ENCODE data around the gene KCNJ18.
"Not testable (repeated sequence)": the region's sequence is repeated elsewhere in the genome, so short reads cannot be mapped to it uniquely, and the experiment has no call there.

The KCNJ18 gene

DNA sequence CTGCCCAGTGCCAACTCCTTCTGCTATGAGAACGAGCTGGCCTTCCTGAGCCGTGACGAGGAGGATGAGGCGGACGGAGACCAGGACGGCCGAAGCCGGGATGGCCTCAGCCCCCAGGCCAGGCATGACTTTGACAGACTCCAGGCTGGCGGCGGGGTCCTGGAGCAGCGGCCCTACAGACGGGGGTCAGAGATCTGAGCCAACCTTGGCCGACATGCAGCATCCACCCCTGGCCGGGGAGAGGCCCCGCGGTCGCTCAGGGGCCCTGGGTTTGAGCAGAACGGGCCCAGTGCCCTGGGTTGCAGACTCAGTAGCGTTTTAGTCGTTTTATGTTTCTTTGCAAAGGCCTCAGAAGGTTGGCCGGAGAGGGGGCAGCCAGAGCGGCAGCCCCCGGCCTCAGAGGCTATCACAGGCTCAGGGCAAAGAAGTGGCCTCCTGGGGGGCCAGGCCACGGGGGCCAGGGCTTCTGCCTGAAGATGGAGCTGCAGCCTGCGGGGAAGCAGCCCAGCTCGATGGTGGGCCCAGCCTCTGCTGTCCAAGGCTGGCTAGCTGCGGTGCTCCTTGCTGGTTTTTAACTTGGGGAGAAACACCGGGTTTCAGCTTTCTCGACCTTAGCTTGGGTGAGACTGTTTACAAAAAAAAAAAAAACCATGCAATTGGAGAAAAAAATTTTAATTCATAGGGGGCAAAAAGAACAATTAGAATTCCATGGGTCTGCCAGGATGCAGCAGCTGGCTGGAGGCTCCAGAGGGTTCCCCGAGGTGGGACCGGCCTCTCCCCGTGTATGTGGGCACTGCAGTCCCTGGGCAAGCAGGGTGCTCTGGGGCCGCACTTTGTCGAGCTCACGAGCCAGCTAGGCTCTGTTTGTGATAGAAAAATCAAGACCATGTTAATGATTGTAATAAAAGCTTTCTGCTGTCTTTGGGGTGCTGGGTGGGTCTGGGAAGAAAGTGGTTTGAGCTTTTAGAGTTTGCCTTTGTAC lies 11.9 kb downstream of the KCNJ18 start:
- not testable (repeated sequence) for DNase-seq (ENCODE audit: low spot score)

DNA sequence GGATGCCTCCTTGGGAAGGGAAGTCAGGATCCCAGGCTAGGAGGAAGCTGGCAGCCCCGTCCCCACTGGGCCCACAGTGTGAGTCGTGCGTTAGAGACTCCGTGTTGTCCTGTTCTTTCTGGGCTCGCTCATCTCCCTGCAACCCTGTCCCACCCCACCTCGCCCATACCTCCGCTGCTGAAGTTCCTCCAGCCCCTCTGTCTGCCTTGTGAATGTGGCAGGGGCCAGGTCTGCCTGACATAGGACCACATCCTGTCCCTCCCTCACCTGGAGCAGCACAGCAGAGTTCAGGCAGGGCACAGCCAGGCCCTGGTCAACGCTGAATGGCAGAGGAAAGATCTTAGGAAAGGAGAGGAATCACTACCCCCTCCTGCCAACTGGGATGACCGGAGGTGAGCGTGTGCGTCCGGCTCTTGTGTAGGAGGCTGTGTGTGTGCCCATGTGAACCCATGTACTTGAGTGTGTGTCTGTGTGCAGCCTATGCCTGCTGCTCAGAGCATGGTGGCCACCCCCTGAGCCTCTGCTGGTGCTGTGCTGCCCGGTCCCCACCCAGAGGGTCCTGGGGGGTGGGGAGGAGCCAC lies 12.8 kb downstream of the KCNJ18 start:
- DNase-seq (ENCODE audit: low spot score) = no peak

DNA sequence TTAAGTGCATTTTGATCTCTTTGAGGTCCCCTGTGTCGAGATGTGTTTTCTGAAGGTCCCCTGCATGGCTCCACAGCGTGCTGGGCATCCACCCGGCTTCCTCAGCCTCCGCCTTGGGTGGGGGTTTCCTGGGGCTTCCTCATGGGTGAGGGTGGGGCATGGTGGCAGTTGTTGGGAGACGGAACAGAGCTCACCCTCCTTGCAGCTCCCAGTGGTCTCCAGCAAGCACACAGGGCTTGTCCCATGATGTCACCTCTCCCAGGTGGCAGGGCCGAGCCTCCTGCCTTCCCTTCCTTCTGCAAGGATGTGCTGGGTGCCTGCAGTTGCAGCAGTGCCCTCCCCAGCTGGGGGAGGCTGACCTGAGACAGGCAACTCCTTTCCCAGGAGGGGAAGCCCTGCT lies 13.4 kb downstream of the KCNJ18 start:
- DNase-seq (ENCODE audit: low spot score) = not testable (repeated sequence)

DNA sequence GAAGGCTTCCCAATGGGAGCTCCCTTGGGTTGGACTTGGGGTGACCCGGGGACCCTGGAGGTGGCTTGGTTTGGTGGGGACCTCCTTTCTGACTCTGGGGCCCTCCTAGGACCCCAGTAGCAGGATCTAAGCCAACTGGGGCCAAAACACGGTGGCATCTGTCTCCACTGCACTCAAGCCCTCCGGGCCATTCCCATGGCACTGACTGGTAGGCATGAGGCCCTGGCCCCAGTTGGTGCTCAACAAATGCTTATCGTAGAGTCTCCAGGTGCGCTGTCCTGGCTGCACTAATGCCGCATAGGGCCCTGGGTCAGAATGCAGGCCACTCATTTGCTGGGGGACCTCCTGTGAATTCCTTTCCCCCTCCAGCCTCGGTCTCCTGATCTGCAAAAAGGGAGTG lies 14.2 kb downstream of the KCNJ18 start:
- DNase-seq (ENCODE audit: low spot score) = not testable (repeated sequence)

DNA sequence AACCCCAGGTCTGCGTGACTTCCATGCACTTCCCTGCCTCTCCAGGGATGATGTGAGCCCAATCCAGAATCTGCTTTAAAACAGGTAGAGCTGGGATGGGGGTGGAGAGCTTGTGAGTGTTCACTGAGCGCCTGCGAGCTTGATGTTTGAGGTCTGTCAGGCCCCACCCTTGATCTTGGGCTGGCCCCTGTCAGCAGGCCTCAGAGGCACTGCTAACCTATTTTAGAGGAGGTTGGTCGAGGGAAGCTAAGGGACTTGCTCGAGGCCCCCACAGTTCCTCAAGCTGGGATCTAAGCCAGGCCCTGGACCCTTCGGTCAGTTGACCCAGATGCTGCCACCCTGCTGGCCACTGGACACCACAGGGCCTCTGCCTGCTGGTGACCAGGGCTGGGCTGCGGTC lies 14.8 kb downstream of the KCNJ18 start:
- not testable (repeated sequence) for DNase-seq (ENCODE audit: low spot score)

DNA sequence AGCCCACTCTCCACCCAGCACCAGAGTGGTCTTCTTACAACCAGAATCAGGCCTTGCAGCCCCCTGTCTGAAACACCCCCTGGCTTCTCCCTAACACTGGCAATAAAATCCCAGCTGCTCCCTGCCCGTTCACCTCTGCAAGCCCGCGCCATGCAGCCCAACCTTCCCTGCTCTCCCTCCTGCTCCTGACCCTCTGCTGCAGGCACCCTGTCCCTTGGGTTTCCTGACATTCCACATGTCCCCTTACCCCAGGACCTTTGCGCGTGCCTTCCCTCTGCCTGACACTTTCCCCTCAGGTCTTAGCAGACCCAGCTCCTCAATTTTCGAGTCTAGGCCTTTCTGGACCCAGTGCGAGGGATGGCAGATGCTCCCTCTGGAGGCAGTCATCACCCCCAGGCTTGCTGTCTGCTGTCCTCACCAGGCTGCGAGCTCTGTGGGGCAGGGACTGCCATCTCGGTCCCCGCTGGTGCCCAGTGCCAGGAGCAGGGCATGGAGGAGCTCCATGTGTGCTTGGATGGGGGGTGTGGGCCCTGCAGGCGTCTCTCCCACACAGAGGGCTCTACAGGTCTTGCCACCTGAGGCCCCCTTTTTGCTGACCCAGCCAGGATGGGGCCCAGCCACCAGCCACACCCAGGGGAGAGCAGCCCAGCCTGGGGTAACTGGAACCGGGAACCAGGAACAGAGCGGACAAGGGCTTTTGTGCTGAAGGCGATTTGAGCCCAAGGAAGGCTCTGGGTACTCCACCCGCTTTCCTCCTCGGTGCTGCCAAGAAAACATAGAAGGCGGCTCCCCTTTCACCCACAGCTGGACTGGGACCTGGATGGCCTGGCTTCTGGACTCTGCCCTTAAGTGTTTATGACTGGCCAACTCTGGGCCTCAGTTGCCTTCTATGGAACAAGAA lies 15.6 kb downstream of the KCNJ18 start:
- not testable (repeated sequence) for DNase-seq (ENCODE audit: low spot score)

DNA sequence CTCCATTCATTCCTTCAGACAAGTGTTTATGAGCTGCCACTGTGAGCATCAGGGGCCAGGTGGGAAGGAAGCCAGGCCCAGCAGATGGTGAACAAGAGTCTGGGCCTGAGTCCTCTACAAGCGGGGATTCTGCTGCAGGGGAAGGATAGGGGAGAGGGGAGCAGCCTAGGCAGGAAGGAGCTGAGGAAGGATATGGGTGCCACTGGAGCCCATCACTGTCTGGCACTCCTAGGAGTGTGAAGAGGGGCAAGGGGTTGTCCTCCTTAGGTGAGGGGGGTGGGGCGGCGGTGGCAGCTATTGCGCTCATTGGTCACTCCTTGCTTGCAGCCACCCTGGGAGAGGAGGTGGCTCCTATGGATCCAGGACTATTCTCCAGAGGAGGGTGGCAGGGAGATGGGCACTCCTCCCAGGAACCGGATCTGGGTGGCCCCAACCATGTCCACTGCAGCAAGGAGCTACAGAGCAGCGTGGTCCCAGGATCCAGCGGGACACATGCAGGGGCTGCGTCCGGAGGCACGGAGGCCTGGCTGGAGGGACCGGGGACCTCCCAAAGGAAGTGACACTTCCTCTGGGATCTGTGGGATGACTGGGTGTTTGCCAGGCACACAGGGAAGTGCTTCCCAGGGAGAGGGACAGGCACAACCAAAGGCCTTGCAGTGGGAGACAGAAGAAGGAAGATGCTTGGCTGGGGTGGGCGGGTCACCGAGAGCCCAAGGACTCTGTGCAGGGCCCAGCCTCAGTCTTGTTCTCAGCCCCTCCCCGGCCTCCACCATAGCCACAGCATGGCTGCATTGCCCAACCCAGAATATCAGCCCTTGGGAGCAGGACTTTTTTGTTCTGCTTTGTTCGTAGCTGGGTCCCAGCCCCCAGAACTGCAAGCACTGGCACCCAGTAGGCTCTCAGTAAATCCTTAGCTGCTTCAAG lies 16.6 kb downstream of the KCNJ18 start:
- not testable (repeated sequence) for DNase-seq (ENCODE audit: low spot score)

DNA sequence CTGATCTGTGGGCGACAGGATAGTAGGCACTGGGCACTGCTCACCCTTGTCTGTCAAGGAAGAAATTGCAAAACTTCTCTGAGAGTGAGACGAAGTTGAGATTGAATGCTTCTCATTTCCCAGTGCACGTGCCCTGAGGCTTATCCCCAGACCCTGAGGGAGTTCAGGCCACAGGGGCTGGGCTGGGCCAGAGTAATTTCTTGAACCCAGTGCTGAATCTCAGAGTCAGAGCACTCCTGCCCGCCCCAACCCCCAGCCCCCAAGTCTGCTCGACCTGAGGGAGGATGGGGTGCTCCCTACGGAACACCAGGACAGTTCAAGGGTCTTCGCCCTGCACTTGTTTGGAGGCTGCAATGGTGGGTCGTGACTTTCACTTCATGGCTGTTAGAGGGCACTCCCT lies 17.7 kb downstream of the KCNJ18 start:
- DNase-seq (ENCODE audit: low spot score) = not testable (repeated sequence)

DNA sequence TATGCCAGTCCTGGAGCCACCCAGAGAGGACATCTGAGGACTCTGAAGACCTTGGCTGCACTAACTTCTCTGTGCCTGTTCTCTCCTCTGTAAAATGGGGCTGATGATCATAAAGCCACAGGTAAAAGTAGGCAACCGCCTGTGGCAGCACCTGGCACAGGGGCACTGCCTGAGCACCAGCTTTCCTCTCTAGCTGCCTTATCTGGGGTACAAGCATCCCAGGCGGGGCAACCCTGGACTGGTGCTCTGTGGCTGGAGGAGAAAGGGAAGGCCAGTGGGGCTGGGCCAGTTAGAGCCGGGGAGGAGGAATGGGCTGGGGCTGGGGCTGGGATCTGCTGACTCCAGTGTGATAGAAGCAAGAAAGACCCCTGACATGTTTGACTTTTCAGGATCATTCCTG lies 18.2 kb downstream of the KCNJ18 start:
- not testable (repeated sequence) for DNase-seq (ENCODE audit: low spot score)

DNA sequence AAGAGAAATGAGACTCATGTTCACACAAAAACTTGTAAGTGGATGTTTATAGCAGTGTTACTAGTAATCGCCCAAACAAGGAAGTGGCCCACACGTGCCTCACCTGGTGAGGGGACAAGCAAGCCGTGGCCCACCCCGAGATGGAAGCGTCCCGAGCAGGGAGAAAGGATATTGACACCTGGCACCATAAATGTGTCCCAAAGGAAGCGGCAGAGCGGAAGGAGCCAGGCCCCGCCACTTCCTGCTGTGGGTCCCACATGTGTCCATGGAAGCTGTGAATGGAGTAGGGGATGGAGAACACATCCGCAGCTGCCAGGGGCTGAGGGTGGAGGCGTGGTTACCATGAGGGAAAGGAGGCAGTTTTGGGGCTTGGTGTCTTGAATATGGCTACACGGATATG lies 18.9 kb downstream of the KCNJ18 start:
- no peak for DNase-seq (ENCODE audit: low spot score)

DNA sequence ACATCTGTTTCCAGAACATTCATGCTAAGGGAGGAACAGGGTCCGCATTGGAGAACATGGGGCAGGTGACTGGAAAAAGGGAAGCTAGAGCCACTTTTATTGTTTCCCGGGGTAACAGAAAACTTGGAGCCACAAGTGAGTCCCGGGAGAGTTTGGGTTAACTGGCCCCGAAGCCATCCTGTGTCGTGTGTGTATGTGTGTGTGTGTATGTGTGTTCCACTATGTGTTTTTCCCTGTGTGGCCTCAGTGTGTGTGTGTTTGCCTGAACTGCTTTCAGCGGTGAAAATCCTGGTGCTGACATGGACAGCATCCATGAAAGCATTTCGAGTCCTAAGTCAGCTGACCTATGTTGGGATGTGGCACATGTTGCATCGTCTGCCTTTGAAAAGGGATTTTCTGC lies 20.7 kb downstream of the KCNJ18 start:
- not testable (repeated sequence) for DNase-seq (ENCODE audit: low spot score)

DNA sequence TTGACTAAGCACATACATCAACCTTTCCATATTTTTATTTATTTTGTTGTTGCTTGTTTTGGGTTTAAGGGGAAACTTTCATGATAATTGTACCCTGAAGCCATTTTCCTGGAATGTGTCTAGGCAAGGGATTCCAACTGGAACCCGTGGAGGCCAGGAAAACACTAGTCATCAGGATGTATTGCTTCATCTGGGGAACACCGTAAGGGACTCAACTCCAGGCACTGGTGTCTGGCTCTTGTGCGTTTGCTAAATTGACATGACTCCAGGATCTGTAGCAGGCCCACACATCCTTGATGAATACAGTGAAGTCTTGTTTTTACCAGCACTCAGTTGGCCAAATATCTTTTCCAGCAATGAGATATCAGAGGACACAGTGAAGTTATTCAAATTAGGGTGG lies 21.3 kb downstream of the KCNJ18 start:
- DNase-seq (ENCODE audit: low spot score) = not testable (repeated sequence)

DNA sequence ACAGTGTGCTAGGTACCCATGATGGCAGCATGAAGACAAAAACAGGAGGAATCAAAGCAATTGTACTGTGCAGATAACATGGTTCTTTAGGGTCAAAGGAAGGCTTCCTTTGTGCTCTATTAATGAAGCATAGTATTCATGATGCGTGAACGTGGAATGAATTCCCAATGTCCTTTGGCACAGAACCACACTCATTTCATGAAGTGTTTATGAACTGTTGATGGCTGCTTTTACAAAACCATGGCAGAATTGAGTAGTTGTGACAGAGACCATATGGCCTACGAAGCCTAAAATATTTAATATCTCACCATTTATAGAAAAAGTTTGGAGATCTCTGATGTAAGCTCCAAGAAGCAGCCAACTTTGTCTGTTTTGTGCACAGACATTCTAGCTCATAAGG lies 22.4 kb downstream of the KCNJ18 start:
- not testable (repeated sequence) for DNase-seq (ENCODE audit: low spot score)

DNA sequence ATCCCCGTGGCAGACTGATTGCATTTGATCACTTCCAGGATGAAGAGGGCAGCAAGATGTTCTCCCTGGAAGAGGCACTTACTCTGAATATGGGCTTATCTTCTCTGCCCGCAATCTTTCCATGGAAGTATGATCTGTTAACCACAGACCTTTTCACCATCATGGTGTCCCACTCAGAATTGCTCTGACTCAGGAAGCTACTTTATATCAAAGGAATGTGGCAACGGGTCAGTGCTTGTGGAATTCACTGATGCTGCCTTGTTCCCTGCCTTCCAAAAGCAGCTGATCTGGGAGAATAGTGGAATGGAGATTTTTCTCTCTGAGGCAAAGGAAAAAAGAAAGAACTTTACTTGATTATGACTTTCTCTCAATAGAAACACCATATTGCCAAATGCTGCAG lies 23.6 kb downstream of the KCNJ18 start:
- DNase-seq (ENCODE audit: low spot score) = not testable (repeated sequence)

DNA sequence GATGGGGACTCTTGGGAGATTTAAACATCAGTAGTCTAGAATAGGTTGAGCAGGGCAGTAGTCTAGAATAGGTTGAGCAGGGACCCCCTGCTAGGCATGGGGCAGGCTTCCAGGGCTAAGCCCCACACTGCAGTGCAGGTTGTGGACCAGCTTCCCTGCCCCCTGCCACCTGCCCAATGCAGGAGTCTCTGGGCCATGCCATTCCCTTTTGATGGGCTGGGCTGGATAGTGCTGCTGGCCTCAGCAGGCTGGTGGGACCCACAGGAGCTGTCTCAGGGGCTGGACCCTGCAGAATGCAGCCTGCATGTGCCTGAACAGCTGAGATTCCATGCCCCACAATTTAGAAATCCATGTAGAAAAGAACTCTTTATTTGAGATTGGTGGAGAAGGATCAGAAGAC lies 26.6 kb downstream of the KCNJ18 start:
- not testable (repeated sequence) for DNase-seq (ENCODE audit: low spot score)

DNA sequence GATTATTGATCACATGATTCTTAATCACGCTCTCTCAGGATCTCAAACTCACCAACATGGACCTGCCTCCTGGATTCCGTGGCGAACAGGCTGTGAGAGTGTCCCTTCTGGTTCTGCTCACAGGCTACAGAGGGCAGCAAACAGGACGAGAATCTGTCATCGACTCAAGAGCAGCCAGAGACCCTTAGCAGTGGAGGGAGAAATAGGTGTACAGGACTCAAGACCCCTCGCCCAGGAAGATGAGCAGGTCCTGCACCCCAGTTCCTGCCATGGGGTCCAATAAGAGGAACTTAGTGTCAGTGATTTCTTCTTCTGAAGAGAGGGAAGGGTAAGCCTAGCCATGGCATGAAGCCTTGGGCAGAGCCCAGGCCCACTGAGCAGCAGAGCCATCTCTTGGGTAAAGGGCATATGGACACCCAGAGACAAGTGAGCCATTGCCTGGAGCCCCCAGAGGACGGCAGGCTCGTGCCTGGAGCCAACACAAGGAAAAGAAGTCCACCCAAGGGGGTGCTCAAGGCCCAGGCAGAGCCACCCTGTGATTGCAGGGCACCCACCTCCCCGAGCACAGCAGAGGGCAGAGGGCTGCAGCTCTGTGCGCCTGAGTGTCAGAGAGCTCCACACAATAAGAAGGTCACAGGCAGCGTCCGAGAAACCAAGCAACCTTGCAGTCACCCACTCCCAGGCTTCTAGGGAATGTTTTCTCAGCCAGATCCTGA lies 27.3 kb downstream of the KCNJ18 start:
- DNase-seq (ENCODE audit: low spot score) = not testable (repeated sequence)

DNA sequence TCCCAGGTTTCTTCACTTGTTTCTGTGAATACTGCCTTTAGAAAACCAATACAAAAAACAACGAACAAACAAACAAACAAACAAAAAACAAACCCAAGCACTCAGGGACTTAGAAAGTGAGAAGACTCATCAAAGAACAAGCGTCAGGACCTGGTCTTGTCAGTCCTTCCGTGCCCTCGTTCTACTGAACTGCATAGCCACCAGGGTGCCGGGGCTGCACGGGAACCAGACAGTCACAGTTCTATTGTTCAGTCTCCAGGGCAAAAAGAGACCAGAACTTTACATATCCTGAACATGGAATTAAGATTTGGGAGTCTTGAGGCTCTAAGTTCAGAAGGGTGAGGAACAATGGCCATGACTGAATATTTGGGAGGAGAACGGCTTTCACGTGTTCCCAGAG lies 28.2 kb downstream of the KCNJ18 start:
- not testable (repeated sequence) for DNase-seq (ENCODE audit: low spot score)

DNA sequence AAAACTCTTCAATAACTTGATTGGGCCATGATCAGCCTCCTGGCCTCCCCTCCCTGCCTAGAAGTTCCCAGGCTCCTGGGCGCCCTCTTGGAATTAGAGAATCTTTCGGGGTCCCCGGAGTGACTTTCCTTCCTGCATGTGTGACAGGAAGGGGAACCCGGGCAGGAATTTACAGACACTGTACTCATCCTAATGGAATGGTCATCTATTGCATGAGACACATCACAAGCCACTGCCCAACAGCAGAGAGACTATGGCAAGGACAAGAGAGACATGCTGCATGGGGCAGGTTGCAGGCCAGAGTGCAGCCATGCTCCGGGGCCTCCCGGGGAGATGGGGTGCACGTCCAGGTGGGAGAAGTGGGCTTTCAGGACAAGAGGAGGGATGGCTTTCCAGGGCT lies 29.9 kb downstream of the KCNJ18 start:
- DNase-seq (ENCODE audit: low spot score) = not testable (repeated sequence)

DNA sequence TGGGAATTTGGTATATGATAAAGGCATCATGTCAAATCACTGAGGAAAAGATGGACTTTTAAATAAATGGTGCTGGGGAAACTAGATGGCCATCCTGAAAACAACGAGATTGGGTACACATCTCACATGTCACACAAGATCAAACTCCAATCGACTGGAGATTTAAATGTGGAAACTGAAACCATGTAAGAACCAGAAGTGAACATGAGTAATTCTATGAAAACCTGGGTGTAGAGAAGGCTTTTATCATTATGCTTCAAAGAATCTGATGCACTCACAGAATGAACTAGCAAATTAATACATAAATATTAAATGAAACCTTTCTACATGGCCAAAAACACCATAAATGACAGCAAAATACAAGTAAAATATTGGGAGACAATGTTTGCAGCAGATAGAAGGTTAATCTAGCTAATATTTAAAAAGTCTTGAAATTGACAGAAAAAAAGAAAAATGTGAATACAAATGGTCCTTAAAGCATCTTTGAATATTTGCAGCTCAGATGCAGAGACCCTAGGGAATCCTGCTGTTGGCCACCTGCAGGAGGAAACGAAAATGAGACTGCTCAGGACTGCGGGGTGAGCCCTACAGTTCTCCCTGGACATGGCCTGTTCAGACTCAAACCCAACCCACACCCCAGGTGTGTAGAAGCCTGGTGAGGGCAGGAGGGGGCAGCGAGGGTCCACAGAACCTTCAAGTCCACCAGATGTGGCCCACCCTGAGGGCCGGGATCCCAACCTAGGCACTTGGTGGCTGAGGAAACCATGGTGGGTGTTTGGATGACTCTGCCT lies 32.1 kb downstream of the KCNJ18 start:
- DNase-seq (ENCODE audit: low spot score) = not testable (repeated sequence)

DNA sequence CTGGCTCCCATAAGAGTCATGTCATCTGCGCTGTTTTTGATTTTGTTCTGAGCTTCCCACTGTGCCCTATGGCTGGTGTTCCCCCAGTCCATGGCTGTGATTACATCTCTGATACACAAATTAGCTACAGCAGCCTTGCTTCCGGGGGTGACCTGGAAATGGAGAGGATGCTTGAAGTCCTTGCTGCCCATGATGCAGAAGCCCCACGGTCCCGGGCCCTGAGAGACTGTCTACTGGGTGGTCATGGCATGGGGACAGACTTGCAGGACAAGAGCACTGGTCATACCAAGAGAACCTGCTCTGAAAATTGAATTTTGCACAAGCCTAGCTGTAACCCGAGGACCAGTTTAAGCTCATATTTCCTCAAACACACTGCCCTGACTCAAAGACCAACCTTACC lies 38.8 kb downstream of the KCNJ18 start:
- not testable (repeated sequence) for DNase-seq (ENCODE audit: low spot score)
